Stimulated activated CD8-positive, alpha-beta memory T cell treated with anti-CD3 and anti-CD28 coated beads, Interleukin-4, amount 100 ng/mL, for 48 hours (primary cell): ENCODE measurements around the gene MMD.
"Not testable (repeated sequence)": the region's sequence is repeated elsewhere in the genome, so short reads cannot be mapped to it uniquely, and the experiment has no call there.

ENCODE experiments used
- DNase-seq: peaks from one replicate; pipeline ENCODE4 v3.0.0-alpha.2; 2020

Gene MMD, protein sequence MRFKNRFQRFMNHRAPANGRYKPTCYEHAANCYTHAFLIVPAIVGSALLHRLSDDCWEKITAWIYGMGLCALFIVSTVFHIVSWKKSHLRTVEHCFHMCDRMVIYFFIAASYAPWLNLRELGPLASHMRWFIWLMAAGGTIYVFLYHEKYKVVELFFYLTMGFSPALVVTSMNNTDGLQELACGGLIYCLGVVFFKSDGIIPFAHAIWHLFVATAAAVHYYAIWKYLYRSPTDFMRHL

DNA sequence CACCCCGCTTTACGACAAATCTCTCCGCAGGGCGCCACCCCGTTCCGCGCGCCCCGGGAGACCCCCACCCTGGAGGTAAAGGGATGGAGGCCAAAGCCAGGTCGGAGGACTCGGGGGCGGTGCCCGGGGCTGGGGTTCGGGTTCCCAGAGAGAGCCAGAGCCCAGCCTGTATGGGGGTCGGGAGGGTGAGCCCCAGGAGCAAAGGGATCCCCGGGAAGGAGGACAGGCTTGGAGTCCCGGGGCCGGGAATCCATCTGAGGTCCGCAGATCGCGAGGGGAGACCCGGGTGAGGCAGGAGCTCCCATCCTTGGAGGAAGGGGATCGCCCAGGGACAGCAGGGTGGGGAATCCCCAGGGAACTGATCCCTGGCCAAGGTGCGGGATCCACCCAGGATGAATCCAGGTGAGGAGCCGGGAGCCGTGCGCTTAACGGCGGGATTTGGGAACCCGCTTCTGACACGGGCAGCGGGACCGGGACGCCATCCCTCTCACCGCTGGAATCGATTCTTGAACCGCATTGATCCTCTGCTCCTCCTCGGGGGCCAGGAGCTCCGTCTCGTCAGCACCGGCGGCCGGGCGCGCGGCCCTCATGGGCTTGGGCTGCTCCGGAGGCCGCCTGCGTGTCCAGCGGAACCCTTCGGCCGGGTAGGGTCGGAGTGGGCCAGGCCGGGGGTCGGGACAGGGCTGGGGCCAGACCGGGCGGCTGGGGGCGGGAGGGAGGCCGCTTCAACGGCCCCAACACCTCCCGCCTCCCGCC, at the start of gene MMD:
MMD (minus strand) TSS at position 657 of the 756 bp plus-strand sequence; CDS start at position 517, 140 bp downstream.
- DNase-seq: no peak

DNA sequence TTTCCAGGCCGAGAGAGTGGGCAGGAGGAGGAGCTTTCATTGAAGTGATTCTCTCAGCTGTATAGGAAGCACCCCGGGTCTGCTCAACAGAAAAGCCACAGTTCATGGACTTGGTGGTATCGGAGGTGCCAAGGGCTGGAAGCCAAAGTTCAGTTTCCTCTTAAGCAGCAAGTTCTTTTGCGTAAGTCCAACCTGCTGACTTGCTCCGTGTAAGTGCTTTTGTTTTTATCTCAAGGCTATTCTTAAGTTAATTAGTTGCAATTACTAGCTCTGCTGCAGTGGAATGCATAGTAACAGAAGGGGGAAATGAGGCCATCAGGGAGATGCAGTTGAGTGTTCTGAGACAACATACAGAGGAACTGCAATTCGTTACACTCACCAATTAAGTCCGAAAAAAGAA, 45.0 kb upstream of the MMD start:
- DNase-seq: no peak

DNA sequence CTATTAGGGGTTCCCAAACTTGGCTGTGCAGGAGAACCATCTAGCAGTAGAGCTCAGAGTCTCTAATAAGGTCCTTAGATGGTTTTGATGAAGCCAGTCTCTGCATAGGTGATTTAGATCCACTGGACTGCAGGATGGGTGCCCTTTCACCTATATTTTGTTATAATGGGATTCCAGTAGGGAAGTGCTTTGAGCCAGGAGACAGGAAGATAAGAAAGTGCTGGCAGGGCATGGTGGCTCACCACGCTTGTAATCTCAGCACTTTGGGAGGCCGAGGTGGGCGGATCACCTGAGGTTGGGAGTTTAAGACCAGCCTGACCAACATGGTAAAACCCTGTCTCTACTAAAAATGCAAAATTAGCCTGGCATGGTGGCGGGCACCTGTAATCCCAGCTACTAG, 44.1 kb upstream of the MMD start:
- DNase-seq: not testable (repeated sequence)

DNA sequence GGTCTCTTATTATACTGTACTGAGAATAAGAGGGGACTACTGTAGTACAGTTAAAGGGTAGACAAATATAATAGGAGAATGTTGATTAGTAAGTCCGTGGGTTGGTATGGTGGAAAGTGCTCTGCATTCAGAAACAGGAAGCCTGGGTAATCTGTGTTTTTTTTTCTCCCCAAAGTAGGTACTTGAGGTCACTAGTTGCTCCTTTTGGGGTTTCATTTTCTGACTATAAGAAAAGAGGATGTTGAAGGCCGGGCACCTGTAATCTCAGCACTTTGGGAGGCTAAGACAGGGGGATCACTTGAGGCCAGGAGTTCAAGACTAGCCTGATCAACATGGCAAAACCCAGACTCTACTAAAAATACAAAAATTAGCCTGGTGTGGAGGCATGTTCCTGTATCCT, 42.0 kb upstream of the MMD start:
- no peak for DNase-seq

DNA sequence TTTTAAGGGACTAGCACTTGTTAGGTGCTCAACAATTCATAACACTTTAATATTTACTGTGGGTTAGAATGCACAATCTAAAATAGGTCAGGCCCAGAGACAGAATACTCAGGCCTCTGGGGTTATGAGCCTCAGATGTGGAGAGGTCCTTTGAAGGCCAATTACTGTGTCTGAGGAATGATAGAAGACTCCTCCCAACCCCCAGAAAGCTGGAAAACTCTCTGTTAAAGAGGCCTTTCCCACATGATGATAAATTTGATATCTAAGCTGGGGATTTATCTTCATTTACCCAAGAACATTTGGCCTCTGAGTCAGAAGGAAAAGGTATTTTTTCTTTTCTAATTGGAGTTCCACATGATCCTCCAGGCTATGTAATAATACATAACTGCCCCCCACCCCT, 41.1 kb upstream of the MMD start:
- DNase-seq: no peak

DNA sequence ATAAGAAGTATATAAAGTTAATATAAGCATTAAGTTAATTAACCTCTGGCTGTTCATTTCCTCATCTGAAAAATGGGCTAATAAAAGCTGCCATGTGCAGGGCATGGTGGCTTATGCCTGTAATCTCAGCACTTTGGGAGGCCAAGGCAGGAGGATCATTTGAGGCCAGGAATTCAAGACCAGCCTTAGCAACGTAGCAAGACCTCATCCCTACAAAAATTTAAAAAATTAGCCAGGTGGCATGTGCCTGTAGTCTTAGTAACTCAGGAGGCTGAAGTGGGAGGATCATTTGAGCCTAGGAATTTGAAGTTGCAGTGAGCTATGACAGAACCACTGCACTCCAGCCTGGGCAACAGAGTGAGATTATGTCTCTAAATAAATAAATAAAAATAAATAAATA, 40.6 kb upstream of the MMD start:
- no peak for DNase-seq

DNA sequence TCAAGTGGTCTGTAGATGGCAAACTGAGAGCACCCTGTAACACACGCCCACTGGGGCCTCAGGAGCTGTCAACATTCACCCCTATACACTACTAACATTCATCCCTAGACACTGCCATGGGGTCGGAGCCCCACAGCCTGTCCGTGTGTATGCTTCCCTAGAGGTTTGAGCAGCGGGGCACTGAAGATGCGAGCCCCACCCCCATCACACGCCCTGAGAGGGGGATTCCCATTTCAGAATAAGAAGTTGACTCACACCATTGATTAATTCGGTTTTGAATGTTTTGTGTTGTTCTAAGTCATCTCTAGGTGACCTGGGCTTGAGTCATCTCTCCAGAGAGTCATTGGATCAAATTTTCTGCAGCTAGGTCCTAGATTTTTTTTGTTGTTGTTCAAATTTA, 37.3 kb upstream of the MMD start:
- peak; percentile 78 for DNase-seq

DNA sequence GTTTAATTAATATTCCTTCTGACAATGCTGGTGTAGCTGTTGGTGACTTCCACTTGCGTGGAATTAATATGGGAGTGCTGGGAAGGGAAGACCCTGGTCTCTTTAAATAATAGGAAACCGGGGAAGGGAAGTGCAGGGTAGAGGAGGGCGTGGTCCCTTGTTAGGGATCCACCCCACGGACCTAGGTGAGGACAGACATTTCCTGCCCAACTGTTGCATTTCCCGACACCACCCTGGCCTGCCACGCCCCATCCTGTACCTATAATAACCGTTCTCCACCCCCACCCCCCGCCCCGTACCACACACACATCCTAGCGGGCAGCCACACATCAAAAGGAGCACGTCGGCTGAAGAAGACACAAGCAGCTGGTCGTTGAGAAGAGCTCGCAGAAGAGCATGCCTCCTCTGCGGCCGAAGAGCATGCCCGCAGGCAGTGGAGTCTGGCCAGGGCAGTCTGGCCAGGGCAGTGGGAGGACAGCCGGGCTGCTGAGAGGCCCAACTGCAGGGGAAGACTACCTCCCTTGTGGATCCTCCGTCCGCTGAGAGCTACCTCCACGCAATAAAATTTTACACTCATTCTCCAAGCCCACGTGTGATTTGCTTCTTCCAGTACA, 36.8 kb upstream of the MMD start:
- DNase-seq: no peak

DNA sequence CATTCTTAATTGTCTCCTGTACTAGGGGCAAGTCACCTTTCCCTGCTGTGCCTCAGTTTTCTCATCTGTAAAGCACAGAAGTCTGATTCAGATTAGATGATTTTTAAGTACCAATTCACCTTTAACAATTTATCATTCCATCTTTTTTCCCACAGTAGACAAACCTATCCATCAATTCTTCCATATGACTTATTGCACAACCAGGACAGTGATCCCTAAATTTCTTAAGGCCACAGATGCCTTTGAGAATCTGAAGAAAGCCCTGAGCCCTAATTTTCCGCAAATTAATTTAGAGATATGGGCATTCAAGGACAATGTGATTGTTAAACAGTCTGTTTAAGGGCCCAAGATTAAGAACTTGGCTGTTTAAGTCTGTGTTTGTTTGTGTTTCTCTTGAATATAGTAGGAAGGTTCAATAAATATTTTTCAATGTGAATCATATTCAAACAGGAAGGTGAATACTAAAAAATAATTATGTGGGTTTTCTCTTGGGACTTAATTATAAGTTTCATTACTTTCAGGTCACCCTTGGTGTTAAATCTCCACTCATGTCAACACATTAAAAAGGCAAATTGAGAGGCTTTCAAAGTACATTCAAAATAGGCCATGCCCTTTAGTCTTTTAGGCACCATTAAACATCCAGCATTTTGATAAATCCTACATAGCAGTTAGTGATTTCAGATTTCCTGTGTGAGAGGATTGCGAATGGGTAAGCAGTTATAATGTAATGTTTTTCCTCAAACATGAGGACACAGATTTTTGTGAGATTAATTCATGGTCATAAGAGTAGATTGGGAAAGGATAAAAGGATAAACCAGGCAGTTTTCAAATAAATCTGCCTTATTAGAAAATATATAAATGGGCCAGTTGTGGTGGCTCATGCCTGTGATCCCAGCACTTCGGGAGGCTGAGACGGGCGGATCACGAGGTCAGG, 34.9 kb upstream of the MMD start:
- DNase-seq: no peak

DNA sequence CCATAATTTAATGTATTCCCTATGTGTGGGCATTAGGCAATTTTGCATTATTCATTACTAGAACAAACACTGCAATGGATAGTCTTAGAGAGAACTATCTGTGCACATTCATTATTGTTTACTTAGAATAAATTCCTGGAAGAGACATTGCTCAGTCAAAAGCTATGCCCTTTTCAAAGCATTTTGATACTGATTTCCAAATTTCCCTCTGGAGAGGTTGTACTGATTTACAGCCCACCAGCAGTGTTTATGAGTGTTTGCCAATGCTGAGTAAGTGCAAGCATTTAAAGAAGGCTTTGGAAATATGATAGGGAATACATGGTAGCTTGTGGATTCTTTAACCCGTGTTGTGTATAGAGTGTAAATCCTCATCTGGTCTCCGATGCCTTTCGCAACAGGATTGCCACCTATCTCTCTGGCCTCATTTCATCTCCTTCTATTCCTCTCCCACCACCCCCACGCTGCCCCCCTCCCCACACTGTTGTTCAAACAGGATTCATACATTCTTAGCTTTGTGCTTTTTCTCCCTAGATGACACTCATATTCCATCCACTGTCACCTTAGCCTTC, 33.4 kb upstream of the MMD start:
- DNase-seq: no peak

DNA sequence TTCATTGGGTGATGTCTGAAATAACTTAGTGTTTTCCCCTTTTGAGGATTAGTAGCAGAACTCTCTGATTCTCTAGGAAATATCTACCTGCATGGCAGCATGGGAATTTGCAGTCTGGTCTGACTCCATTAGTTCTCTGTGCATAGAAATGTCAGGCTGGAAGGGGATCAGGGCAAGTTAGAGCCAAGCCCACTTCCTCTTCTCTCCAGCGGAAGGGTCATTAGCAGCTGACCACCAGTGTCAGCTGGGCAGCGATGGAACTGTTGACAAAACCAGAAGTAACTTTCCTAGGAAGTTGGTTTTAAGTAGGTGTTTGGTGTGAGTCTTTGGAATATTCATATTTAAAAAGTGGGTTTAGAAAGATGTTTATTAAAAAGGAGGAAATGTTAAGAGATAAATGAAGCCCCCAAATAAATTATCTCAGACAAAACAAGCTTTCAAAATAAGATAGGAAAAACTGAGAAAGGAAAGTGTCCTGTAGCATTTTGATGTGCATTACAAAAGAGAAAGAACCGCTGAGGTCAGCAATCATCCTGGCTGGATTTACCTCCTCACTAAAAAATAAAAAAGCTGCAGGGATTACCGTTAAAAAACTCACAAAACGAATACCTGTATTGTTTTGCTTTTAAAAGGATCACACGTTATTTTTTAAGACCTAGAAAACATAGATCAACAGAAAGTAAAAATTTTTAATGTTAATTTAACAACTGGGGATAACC, 32.4 kb upstream of the MMD start:
- DNase-seq: no peak

DNA sequence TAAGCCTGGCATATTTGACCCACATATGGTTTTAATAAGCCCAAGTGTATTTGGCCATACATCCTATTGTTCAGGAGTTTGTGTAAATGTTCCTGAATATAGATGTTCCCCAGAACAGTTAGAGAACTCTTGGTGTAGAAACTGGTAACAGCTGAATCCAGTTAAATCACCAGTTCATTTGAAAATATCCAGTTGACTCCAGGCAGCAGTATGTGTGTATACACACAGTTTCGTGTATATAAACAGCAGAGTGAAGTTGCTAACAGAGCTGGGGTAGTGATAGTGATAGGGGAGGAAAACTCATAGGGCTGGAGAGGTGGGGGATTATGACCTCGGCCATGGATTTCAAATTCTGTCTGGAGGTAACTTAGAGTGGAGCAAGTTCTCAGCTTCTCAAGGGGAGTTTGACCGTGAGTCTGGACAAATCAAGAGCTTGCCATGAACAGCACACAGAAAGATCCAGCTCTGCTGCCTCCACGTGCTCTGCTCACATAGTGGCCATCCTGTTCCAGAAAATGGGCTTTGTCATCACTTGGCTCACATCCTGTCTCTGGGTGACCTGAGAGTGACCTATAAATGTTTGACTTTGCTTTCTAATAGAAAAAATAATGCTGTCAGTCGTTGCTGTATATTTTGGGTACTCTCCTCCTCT, 30.6 kb upstream of the MMD start:
- DNase-seq: no peak

DNA sequence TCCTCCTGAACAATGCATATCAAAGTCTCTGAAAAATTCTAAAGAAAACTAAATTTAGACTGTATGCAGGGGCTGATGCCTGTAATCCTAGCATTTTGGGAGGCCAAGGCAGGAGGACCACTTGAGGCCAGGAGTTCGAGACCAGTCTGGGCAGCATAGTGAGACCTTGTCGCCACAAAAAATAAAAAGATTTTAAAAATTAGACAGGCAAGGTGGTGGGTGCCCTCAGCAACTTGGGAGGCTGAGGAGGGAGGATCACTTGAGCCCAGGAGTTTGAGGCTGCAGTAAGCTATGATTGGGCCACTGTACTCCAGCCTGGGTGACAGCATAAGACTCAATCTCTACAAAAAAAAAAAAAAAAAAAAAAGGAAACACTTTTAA, 30.1 kb upstream of the MMD start:
- DNase-seq: no peak

DNA sequence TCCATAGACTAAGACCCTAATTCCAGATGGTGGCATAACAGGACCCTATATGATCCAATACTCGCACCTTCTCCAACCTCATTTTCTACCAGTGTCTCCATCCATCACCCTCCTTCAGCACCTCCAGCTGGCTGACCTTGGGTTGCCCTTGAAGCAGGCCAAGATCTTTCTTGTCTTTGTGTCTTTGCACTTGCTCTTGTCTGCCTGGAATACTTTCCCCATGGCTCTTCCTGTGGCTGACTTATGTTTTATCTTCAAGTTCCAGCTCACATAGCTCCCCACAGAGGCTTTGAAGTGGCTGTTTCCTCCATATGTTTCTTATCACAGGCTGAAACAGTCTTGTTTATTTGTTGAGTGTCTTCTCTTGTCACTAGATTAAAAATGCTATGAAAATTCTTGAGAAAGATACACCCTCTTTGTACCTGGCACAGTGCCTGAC, 29.6 kb upstream of the MMD start:
- DNase-seq: no peak

DNA sequence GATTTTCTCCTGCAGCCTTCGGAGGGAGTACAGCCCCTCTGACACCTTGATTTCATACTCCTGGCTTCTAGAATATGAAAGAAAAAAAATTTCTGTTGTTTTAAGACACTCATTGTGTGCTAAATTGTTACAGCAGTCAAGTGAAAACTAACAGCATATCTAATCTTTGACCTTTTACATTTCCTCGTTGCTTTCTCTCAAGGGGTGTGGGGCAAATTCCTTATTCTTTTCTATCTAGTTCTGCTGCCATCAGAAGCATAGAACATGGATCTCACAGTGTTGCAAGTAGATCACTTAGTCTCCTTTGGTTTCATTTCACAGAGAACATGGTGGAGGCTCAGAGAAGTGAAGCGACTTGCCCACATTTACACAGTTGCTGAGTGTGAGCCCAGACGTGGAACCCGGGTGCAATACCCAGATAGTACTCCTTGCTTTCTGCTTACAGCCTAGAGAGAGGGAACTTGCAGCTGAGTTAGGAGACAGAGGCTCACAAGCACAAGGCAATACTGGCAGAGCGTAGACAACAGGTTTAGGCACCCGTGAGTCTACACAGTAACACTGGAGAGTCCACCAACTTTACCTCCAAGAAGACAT, 28.7 kb upstream of the MMD start:
- no peak for DNase-seq

DNA sequence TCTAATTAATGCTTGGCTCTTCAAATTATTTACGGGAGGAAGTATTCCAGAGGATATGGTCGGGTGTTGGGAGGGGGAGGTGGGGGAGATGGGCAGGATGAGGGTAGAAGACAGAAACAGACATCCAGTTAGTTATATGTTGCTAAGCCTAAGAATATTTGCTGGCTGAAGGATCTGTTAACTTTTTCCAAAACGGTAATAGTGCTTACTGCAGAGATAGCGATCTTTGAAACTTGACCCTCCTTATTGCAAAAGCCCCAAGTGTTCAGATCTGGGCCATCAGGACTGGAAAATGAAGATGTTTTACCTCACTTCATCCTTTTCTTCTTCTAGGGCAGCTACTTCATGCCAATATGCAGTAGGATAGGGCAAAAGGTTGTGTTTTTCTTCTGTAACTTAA, 27.0 kb upstream of the MMD start:
- DNase-seq: no peak

DNA sequence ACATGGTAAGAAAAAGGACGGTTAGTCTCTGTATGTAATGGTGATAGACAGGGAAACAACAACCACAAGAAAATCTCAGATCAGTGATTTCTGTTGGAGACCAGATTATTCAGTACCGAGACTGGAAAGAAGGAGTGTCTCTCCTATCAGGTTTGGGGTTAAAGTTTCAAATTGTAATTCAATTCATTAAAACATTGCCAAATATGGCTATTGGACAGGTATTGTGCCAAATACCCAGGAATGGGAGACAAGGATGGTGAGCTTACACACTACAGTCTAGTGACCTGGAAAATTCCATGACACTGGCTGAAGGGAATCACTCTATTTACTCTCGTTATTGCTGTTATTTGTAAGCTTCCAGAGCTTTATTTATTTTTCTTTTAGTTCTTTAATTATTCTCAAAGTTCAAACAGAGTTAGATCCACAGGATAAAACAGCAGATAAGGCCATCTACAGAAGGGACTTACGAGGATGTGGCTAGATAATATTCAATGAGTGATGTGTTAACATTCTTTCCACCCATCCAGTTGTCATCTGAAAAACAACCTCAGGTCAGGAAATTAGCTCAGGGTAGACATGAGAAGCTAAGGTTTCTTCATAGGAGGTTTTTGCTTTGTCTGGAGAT, 25.1 kb upstream of the MMD start:
- no peak for DNase-seq

DNA sequence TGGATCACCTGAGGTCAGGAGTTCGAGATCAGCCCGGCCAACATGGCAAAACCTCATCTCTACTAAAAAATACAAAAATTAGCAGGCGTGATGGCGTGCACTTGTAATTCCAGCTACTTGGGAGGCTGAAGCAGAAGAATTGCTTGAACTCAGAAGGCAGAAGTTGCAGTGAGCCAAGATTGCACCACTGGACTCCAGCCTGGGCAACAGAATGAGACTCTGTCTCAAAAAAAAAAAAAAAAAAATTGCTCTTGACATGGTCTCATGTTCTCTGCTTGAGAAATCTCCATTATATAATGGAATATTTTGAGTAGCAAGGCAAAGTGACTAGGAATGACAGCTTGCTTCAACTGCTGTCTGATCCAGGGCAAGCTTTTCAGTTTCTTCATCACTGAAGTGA, 24.4 kb upstream of the MMD start:
- not testable (repeated sequence) for DNase-seq

DNA sequence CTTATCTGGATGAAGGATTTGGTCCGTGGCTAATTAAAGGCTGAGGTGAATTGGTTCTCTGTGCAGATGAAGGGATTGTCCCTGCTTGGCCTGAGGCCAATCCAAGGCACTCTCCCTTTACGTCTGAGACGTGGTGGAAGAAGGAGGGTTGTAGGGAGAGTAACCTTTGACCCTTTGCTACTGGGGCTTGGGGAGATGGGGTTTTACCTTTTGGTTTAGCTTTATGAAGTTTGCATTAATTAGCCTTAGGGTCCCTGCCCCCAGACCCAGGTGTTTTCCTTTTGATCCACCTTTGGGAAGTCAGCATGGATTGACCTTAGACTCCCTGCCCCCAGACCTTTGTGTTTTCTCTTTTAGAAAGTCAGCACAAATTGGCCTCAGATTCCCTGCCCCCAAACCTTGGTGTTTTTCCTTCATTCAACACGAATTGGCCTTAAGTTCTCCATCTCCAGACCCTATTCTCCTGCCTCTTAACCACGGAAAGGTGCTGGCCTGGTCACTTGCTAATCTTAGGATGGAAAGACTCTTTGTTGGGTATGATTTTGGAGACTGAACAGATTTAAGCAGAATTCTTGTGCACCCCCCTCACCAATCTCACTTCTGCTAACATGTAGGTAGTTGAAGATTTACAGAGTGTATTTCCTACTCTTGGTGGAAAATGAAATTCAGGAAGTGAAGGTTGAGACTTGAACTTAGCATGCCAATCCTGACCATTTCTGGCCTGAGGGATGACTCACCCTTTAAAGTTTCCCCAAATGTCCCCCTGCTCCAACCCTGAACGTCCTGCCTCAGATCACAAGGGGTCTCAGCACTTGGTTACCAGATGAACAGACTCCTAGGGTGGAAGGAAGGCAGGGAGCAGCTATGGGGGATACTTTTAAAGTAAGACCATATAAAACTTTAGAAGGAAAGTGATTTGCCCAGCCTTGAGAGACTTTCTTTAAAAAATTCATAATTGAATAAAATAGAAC, 23.1 kb upstream of the MMD start:
- no peak for DNase-seq
